ENCODE data around the gene S100A2. TPM values are rescaled to one million over a fixed set of nuclear protein-coding genes. Genes with fewer than 3 reads are reported as not detected.
"Not testable (repeated sequence)": the region's sequence is repeated elsewhere in the genome, so short reads cannot be mapped to it uniquely, and the experiment has no call there.

The S100A2 gene
- total RNA-seq, 1 experiment from 2014 or later: 147 TPM

- H3K79me2 ChIP-seq (ENCODE audit: low read depth): no peaks in the 10 kb centered on the region
- no peaks in the 10 kb centered on the region for H3K9me3 ChIP-seq (ENCODE audit: insufficient read depth, low read depth)
- H3K9me2 ChIP-seq (ENCODE audit: insufficient read depth): no peaks in the 10 kb centered on the region
- TF ChIP-seq EZH2 (IDR thresholded peaks at IDR 0.05; ENCODE audit: low read depth): no peak
- no peak for TF ChIP-seq CTCF (conservative IDR thresholded peaks at IDR 0.05)
- peaks cover 17% of the 10 kb centered on the region for H3K4me1 ChIP-seq (replicated peaks; ENCODE audit: insufficient read depth)
- H3K27me3 ChIP-seq (ENCODE audit: insufficient read depth, low read depth): no peaks in the 10 kb centered on the region
- H3K27ac ChIP-seq: no peak overlapping the region
- no peak for DNase-seq
- H4K20me1 ChIP-seq (ENCODE audit: insufficient read depth): no peaks in the 10 kb centered on the region
- no peak overlapping the region for H3K4me2 ChIP-seq
- no peak overlapping the region for H3K4me3 ChIP-seq
- CTCF ChIA-PET: interaction anchor here (0.5 to 0.9 kb wide), 2 partner anchors 42 to 66 kb away, joined by 3 to 4 read pairs; partner anchors contain the start of gene S100A13
- H3F3A ChIP-seq (ENCODE audit: insufficient read depth, low read depth): no peaks in the 10 kb centered on the region; the same call in 1 of the 2 replicates
- intact Hi-C loops (cut with micrococcal nuclease; ENCODE audit: unreplicated experiment): no loop called here
- H3K36me3 ChIP-seq (ENCODE audit: low read depth): no peaks in the 10 kb centered on the region
- no TSS peak for BruUV-seq (replicated peaks)
- POLR2A ChIA-PET (ENCODE audit: unreplicated experiment): interaction anchor here (0.7 kb wide), 1 partner anchor 521 kb away, joined by 5 read pairs; no protein-coding TSS in a partner anchor
- no peak overlapping the region for H2AFZ ChIP-seq
Measured at GRCh38 chr1:153585006-153585405, 19.4 kb upstream of the S100A2 start.

- BruUV-seq (replicated peaks): no TSS peak
- H3K79me2 ChIP-seq (ENCODE audit: low read depth): no peaks in the 10 kb centered on the region
- no peak for DNase-seq
- H3K4me2 ChIP-seq: no peak overlapping the region
- CTCF ChIA-PET: no interaction called here
- H3K4me3 ChIP-seq: no peak overlapping the region
- H3K27ac ChIP-seq: no peak overlapping the region
- H4K20me1 ChIP-seq (ENCODE audit: insufficient read depth): no peaks in the 10 kb centered on the region
- H3K9me2 ChIP-seq (ENCODE audit: insufficient read depth): no peaks in the 10 kb centered on the region
- intact Hi-C loops (cut with micrococcal nuclease; ENCODE audit: unreplicated experiment): no loop called here
- H2AFZ ChIP-seq: no peak overlapping the region
- H3K4me1 ChIP-seq (replicated peaks; ENCODE audit: insufficient read depth): peaks cover 17% of the 10 kb centered on the region
- H3K36me3 ChIP-seq (ENCODE audit: low read depth): no peaks in the 10 kb centered on the region
- H3F3A ChIP-seq (ENCODE audit: insufficient read depth, low read depth): no peaks in the 10 kb centered on the region; the same call in 1 of the 2 replicates
- H3K27me3 ChIP-seq (ENCODE audit: insufficient read depth, low read depth): no peaks in the 10 kb centered on the region
- no peaks in the 10 kb centered on the region for H3K9me3 ChIP-seq (ENCODE audit: insufficient read depth, low read depth)
- no peak for TF ChIP-seq EZH2 (IDR thresholded peaks at IDR 0.05; ENCODE audit: low read depth)
- TF ChIP-seq CTCF (conservative IDR thresholded peaks at IDR 0.05): no peak
- POLR2A ChIA-PET (ENCODE audit: unreplicated experiment): no interaction called here
Measured at GRCh38 chr1:153583976-153584375, 18.3 kb upstream of the S100A2 start.

GRCh38 chr1:153583514-153583913, 17.9 kb upstream of the S100A2 start:
- H3K9me2 ChIP-seq (ENCODE audit: insufficient read depth); H2AFZ ChIP-seq; intact Hi-C loops (cut with micrococcal nuclease; ENCODE audit: unreplicated experiment); CTCF ChIA-PET; BruUV-seq (replicated peaks); H3K27me3 ChIP-seq (ENCODE audit: insufficient read depth, low read depth); POLR2A ChIA-PET (ENCODE audit: unreplicated experiment); H3K36me3 ChIP-seq (ENCODE audit: low read depth); H3K4me2 ChIP-seq; DNase-seq; H3K4me3 ChIP-seq; H3K27ac ChIP-seq; H3K9me3 ChIP-seq (ENCODE audit: insufficient read depth, low read depth); H3F3A ChIP-seq (ENCODE audit: insufficient read depth, low read depth); H4K20me1 ChIP-seq (ENCODE audit: insufficient read depth); H3K79me2 ChIP-seq (ENCODE audit: low read depth): not testable (repeated sequence)
- H3K4me1 ChIP-seq (replicated peaks; ENCODE audit: insufficient read depth): peaks cover 17% of the 10 kb centered on the region

GRCh38 chr1:153582836-153583235, 17.2 kb upstream of the S100A2 start:
- H3K9me2 ChIP-seq (ENCODE audit: insufficient read depth); H3K36me3 ChIP-seq (ENCODE audit: low read depth); H3K27ac ChIP-seq; intact Hi-C loops (cut with micrococcal nuclease; ENCODE audit: unreplicated experiment); H3K4me3 ChIP-seq; H4K20me1 ChIP-seq (ENCODE audit: insufficient read depth); H2AFZ ChIP-seq; H3K27me3 ChIP-seq (ENCODE audit: insufficient read depth, low read depth); H3K79me2 ChIP-seq (ENCODE audit: low read depth); H3K4me2 ChIP-seq; POLR2A ChIA-PET (ENCODE audit: unreplicated experiment); BruUV-seq (replicated peaks); H3K9me3 ChIP-seq (ENCODE audit: insufficient read depth, low read depth); H3K4me1 ChIP-seq (replicated peaks; ENCODE audit: insufficient read depth); CTCF ChIA-PET; DNase-seq; H3F3A ChIP-seq (ENCODE audit: insufficient read depth, low read depth): not testable (repeated sequence)

All from PC-9 (cell line).